ENCODE data around the gene CLP1.

DNA sequence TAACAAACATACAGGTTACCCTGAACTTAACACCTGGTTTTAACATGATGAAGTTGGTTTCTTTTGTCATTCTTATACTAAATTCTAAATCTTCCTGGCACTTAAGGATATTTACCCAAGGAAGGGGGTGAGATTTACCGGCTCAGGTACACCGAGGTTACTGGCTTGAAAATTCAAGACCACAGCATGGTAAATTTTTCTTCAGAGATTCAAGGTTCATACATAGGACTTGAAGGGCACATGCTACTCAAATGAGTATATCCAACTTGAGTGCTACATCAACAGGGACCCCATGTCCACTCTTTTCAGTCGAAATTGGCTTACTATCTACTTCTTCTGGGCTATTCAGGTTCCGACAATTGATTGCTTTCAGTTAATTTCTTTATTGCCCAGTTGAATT lies 47.4 kb upstream of the CLP1 start:
- no peak for TF ChIP-seq POLR2A (IDR thresholded peaks at IDR 0.05)
- TF ChIP-seq, protein P1, sequence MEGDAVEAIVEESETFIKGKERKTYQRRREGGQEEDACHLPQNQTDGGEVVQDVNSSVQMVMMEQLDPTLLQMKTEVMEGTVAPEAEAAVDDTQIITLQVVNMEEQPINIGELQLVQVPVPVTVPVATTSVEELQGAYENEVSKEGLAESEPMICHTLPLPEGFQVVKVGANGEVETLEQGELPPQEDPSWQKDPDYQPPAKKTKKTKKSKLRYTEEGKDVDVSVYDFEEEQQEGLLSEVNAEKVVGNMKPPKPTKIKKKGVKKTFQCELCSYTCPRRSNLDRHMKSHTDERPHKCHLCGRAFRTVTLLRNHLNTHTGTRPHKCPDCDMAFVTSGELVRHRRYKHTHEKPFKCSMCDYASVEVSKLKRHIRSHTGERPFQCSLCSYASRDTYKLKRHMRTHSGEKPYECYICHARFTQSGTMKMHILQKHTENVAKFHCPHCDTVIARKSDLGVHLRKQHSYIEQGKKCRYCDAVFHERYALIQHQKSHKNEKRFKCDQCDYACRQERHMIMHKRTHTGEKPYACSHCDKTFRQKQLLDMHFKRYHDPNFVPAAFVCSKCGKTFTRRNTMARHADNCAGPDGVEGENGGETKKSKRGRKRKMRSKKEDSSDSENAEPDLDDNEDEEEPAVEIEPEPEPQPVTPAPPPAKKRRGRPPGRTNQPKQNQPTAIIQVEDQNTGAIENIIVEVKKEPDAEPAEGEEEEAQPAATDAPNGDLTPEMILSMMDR (IDR thresholded peaks at IDR 0.05), result no peak
- no peak for TF ChIP-seq POLR2AphosphoS5 (IDR thresholded peaks at IDR 0.05)
